ENCODE measurements around the gene RBFOX1. TPM values are rescaled to one million over a fixed set of nuclear protein-coding genes. Genes with fewer than 3 reads are reported as not detected.

The RBFOX1 gene
- total RNA-seq, 1 donor from 2014 or later, result not detected

DNA sequence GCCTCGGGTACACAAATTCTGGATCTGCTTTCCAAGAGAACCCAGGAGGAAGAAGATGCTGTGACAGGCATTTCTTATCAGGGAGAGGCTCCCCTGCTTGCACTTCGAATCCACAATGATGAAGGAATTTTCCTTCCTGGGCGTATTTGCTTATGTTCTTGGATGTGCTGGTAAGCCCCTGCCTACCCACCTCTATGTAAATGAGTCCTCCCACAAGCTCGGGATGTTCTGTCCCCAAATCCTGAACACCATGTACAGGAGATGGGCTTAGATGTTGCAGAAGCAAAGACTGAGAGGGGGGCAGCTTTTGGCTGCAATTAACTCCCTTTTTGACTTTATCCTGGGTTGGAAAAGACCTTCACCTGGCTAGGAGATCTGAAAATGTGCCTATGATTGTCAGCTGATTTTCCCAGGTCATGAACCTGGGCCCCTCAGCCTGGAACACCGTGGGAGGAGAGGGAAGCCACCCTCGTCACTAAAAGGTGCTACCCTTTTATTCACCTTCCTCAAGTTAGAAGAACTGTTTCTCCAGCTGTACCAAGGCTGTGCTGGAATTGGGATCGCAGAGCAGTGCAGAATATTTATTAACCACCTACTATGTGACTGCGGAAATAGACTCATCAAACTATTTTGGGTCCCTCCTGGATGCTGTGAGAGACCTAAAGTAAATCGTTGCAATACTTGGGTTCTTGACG lies 150.1 kb downstream of the RBFOX1 start:
- peaks cover 22% of the 10 kb centered on the region for H3K9me3 Mint-ChIP-seq (ENCODE audit: unreplicated experiment)
- DNase-seq (ENCODE audit: extremely low spot score, unreplicated experiment), result no peak
- H3K4me1 Mint-ChIP-seq (ENCODE audit: unreplicated experiment), result no peaks in the 10 kb centered on the region
- no peak for TF ChIP-seq CTCF (IDR thresholded peaks at IDR 0.05)
- H3K36me3 Mint-ChIP-seq (ENCODE audit: unreplicated experiment), result no peaks in the 10 kb centered on the region
- no peak overlapping the region for H3K4me3 Mint-ChIP-seq (ENCODE audit: unreplicated experiment)
- no peak overlapping the region for H3K27ac Mint-ChIP-seq (ENCODE audit: unreplicated experiment)
- H3K27me3 Mint-ChIP-seq (ENCODE audit: unreplicated experiment), result no peaks in the 10 kb centered on the region

DNA sequence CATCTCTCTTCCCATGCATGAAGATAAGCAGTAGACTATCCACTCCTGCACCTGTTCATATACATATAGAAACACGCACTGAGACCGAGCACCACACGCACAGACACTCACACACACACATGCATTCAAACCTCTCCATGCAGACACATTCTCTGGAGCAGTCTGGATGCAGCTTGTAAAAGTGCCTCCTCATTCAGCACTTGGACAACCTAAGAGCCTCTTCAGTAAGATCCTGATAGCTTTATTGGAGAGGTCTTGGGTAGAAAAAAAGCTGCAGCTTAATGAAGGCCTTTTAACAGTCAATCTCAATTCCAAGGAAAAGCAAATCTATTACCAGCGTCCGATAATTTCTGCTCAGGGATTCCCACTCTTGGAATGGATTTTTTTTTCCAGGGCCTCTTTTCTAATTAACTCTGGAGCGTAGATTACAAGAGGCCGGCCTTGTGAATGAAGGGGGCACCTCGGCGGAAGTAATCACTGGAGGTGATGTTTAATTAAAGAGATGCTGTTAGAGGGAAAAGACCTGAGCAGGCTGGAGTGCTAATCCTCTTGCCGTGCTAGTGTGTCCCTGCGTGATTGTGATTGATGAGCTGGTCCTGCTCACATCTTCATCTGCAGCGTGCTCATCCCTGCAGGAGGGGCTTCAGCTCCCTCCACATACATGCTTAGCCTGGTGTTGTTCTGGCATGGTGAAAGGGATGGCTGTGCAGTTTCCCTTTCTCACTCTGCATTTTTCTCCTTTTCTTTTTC lies 155.1 kb downstream of the RBFOX1 start:
- no peaks in the 10 kb centered on the region for H3K4me1 Mint-ChIP-seq (ENCODE audit: unreplicated experiment)
- no peaks in the 10 kb centered on the region for H3K36me3 Mint-ChIP-seq (ENCODE audit: unreplicated experiment)

DNA sequence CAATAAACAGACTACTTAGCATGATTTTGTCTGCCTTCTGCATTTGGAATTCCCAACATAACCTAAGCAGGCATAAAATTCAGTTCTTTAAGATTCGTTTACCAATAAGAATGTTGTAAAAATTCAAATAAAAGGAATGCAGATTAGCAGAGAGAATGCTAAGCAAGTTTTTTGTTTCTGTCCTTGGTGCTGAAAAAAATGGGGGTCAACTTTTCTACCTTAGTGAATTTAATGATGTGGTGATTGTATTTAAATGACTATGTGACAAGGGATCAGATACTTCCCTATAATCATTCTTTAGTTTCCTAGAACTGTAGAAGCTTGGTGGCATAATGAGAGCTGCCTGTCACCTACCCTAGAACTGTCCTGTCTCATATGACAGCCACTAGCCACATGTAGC lies 159.5 kb downstream of the RBFOX1 start:
- H3K9me3 Mint-ChIP-seq (ENCODE audit: unreplicated experiment), result peaks cover 49% of the 10 kb centered on the region
- H3K4me3 Mint-ChIP-seq (ENCODE audit: unreplicated experiment), result no peak overlapping the region
- no peak for TF ChIP-seq CTCF (IDR thresholded peaks at IDR 0.05)
- no peaks in the 10 kb centered on the region for H3K4me1 Mint-ChIP-seq (ENCODE audit: unreplicated experiment)
- DNase-seq (ENCODE audit: extremely low spot score, unreplicated experiment), result no peak
- no peak overlapping the region for H3K27ac Mint-ChIP-seq (ENCODE audit: unreplicated experiment)
- no peaks in the 10 kb centered on the region for H3K27me3 Mint-ChIP-seq (ENCODE audit: unreplicated experiment)
- no peaks in the 10 kb centered on the region for H3K36me3 Mint-ChIP-seq (ENCODE audit: unreplicated experiment)

More for the DNA sequence above, 155.1 kb downstream of the RBFOX1 start:
- no peak overlapping the region for H3K27ac Mint-ChIP-seq (ENCODE audit: unreplicated experiment)
- no peak for TF ChIP-seq CTCF (IDR thresholded peaks at IDR 0.05)
- no peak for DNase-seq (ENCODE audit: extremely low spot score, unreplicated experiment)
- no peaks in the 10 kb centered on the region for H3K27me3 Mint-ChIP-seq (ENCODE audit: unreplicated experiment)
- no peak overlapping the region for H3K4me3 Mint-ChIP-seq (ENCODE audit: unreplicated experiment)
- H3K9me3 Mint-ChIP-seq (ENCODE audit: unreplicated experiment), result peaks cover 45% of the 10 kb centered on the region

DNA sequence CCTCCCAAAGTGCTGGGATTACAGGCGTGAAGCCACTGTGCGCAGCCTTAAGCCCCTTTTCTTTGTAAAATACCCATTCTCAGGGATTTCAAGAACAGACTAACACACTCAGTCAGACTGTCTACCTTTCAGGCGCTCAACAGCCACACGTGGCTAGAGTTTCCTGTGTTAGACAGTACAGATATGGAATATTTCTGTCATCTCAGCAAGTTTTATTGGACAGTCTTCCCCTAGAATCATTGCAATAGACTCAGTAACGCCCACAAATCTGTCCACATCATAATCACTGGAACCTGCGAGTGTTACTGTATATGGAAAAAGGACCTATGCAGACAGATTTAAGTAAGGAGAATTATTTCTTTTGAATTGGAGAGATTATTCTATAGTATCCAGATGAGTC lies 160.5 kb downstream of the RBFOX1 start:
- H3K27me3 Mint-ChIP-seq (ENCODE audit: unreplicated experiment), result no peaks in the 10 kb centered on the region
- H3K4me3 Mint-ChIP-seq (ENCODE audit: unreplicated experiment), result no peak overlapping the region
- no peak for DNase-seq (ENCODE audit: extremely low spot score, unreplicated experiment)
- no peaks in the 10 kb centered on the region for H3K36me3 Mint-ChIP-seq (ENCODE audit: unreplicated experiment)
- no peaks in the 10 kb centered on the region for H3K4me1 Mint-ChIP-seq (ENCODE audit: unreplicated experiment)
- H3K27ac Mint-ChIP-seq (ENCODE audit: unreplicated experiment), result no peak overlapping the region
- TF ChIP-seq CTCF (IDR thresholded peaks at IDR 0.05), result no peak
- H3K9me3 Mint-ChIP-seq (ENCODE audit: unreplicated experiment), result peaks cover 47% of the 10 kb centered on the region

DNA sequence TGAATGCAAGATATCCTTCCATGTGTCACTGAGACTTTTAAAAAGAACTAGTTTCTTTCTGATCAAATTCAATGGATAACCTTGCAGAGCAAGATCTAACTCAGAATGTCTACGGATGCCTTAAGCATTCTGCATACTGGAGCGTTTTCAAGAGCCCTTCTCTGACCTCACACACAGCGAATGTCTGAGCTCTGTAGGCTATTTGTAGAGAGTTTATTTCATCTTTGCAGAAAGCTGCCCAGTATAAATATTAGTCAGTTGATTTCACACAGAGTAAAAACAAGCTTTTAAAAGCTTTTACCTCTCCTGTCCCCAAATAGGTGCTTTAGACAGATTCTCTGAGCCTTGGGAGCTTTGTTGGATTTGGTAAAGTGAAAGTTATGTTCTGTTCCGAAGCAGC lies 165.0 kb downstream of the RBFOX1 start:
- H3K4me1 Mint-ChIP-seq (ENCODE audit: unreplicated experiment), result no peaks in the 10 kb centered on the region
- H3K9me3 Mint-ChIP-seq (ENCODE audit: unreplicated experiment), result peaks cover 39% of the 10 kb centered on the region
- no peaks in the 10 kb centered on the region for H3K36me3 Mint-ChIP-seq (ENCODE audit: unreplicated experiment)
- no peak overlapping the region for H3K27ac Mint-ChIP-seq (ENCODE audit: unreplicated experiment)
- no peak overlapping the region for H3K4me3 Mint-ChIP-seq (ENCODE audit: unreplicated experiment)
- TF ChIP-seq CTCF (IDR thresholded peaks at IDR 0.05), result no peak
- H3K27me3 Mint-ChIP-seq (ENCODE audit: unreplicated experiment), result no peaks in the 10 kb centered on the region
- DNase-seq (ENCODE audit: extremely low spot score, unreplicated experiment), result no peak
